ENCODE measurements around the gene TTC24. TPM values are rescaled to one million over a fixed set of nuclear protein-coding genes. Genes with fewer than 3 reads are reported as not detected.

The TTC24 gene
- total RNA-seq, 1 donor from 2014 or later: not detected

DNA sequence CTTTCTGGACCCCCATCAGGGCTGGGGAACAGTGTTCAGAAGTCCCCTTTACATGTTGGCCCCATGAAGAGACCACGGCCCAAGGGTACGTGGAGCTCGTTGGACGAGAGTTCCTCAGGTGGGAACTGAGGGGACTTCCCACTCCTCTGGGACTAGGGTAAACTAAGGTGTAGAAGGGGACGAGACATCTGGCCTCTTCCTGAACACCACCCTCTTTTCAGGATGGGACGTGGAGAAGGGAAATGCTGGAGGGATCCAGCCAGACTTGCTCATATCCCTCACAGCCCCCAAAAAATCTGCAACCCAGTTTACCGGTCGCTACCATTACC lies 14.1 kb downstream of the TTC24 start:
- no peak for TF ChIP-seq CTCF (IDR thresholded peaks at IDR 0.05; ENCODE audit: unreplicated experiment)
- DNase-seq (ENCODE audit: low spot score): no peak
- H3K27me3 Mint-ChIP-seq (ENCODE audit: unreplicated experiment): peaks cover 6% of the 10 kb centered on the region
- H3K36me3 Mint-ChIP-seq (ENCODE audit: low read depth, unreplicated experiment): peaks cover 29% of the 10 kb centered on the region
- H3K9me3 Mint-ChIP-seq (ENCODE audit: unreplicated experiment): no peaks in the 10 kb centered on the region
- no peak overlapping the region for H3K4me3 Mint-ChIP-seq (ENCODE audit: unreplicated experiment)
- no peak overlapping the region for H3K27ac Mint-ChIP-seq (ENCODE audit: unreplicated experiment)
- H3K4me1 Mint-ChIP-seq (ENCODE audit: unreplicated experiment): peaks cover 31% of the 10 kb centered on the region

GRCh38 chr1:156594190-156594589 lies 14.7 kb downstream of the TTC24 start:
- H3K27ac Mint-ChIP-seq (ENCODE audit: unreplicated experiment): no peak overlapping the region
- peaks cover 29% of the 10 kb centered on the region for H3K36me3 Mint-ChIP-seq (ENCODE audit: low read depth, unreplicated experiment)
- H3K9me3 Mint-ChIP-seq (ENCODE audit: unreplicated experiment): no peaks in the 10 kb centered on the region

DNA sequence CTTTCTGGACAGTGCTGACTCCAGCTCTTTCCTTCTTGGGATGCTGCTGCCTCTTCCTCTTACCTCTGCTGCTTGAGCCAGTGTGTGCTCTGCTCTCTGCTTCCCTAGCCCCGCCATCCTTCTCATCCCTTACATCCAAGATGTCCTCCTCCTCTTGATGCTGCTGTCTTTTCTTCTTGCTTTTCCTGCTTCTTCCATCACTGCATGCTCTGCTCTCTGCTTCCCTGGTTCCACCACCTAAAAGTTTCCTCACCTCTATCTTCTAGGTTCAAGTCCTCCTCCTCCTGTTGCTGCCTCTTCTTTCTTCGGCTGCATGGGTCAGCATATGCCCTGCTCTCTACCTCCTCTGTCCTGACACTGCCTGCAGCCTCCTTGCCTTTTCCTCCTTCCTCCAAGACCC lies 15.5 kb downstream of the TTC24 start:
- Mint-ChIP-seq H3K27ac (ENCODE audit: unreplicated experiment) (peak overlapping the region; percentile 69), H3K4me1 (ENCODE audit: unreplicated experiment) (peaks cover 24% of the 10 kb centered on the region), H3K36me3 (ENCODE audit: low read depth, unreplicated experiment) (peaks cover 29% of the 10 kb centered on the region), H3K27me3 (ENCODE audit: unreplicated experiment) (peaks cover 6% of the 10 kb centered on the region), H3K4me3 (ENCODE audit: unreplicated experiment) (peak overlapping the region; percentile 10), H3K9me3 (ENCODE audit: unreplicated experiment) (no peaks in the 10 kb centered on the region)
- DNase-seq (ENCODE audit: low spot score): no peak
- TF ChIP-seq CTCF (IDR thresholded peaks at IDR 0.05; ENCODE audit: unreplicated experiment): no peak

More at GRCh38 chr1:156594190-156594589, 14.7 kb downstream of the TTC24 start:
- Mint-ChIP-seq H3K4me3 (ENCODE audit: unreplicated experiment) (no peak overlapping the region), H3K4me1 (ENCODE audit: unreplicated experiment) (peaks cover 26% of the 10 kb centered on the region), H3K27me3 (ENCODE audit: unreplicated experiment) (peaks cover 6% of the 10 kb centered on the region)
- TF ChIP-seq CTCF (IDR thresholded peaks at IDR 0.05; ENCODE audit: unreplicated experiment): no peak
- no peak for DNase-seq (ENCODE audit: low spot score)

DNA sequence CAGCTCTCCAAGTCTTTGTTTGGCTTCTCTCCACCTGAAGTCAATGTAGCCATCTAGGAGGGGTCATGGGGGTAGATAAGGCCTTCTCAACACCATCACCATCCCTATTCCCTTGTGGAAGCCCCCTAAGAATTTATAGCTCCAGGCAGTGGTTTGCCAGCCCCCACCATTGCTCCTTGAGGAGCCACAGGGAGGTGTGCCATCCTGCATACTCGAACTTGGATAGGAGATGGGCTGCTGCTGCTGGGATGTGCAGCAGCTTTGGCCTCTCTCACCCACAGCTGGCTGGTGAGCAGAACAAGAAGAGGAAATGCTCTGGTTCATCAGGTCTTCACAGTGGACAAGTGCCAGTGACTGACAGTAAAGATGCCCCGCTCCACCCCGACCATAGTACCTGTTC lies 16.9 kb downstream of the TTC24 start:
- peaks cover 29% of the 10 kb centered on the region for H3K36me3 Mint-ChIP-seq (ENCODE audit: low read depth, unreplicated experiment)

GRCh38 chr1:156598125-156598524 lies 18.6 kb downstream of the TTC24 start:
- Mint-ChIP-seq H3K27ac (ENCODE audit: unreplicated experiment) (no peak overlapping the region), H3K4me3 (ENCODE audit: unreplicated experiment) (no peak overlapping the region), H3K9me3 (ENCODE audit: unreplicated experiment) (no peaks in the 10 kb centered on the region), H3K27me3 (ENCODE audit: unreplicated experiment) (peaks cover 3% of the 10 kb centered on the region), H3K4me1 (ENCODE audit: unreplicated experiment) (peaks cover 26% of the 10 kb centered on the region), H3K36me3 (ENCODE audit: low read depth, unreplicated experiment) (peaks cover 29% of the 10 kb centered on the region)
- TF ChIP-seq CTCF (IDR thresholded peaks at IDR 0.05; ENCODE audit: unreplicated experiment): no peak
- DNase-seq (ENCODE audit: low spot score): no peak

More for the DNA sequence above, 16.9 kb downstream of the TTC24 start:
- peak overlapping the region; percentile 51 for H3K4me3 Mint-ChIP-seq (ENCODE audit: unreplicated experiment)
- no peak overlapping the region for H3K27ac Mint-ChIP-seq (ENCODE audit: unreplicated experiment)
- DNase-seq (ENCODE audit: low spot score): no peak
- TF ChIP-seq CTCF (IDR thresholded peaks at IDR 0.05; ENCODE audit: unreplicated experiment): no peak
- H3K4me1 Mint-ChIP-seq (ENCODE audit: unreplicated experiment): peaks cover 26% of the 10 kb centered on the region
- H3K27me3 Mint-ChIP-seq (ENCODE audit: unreplicated experiment): peaks cover 4% of the 10 kb centered on the region
- H3K9me3 Mint-ChIP-seq (ENCODE audit: unreplicated experiment): no peaks in the 10 kb centered on the region

Measured in endothelial cell (in vitro differentiated cells).